Neural progenitor cell (in vitro differentiated cells): ENCODE data around the gene RGS7. TPM values are rescaled to one million over a fixed set of nuclear protein-coding genes. Genes with fewer than 3 reads are reported as not detected.
"Not testable (repeated sequence)": the region's sequence is repeated elsewhere in the genome, so short reads cannot be mapped to it uniquely, and the experiment has no call there.

Experiments
- DNase-seq: peaks from one replicate; pipeline ENCODE4 v3.0.0-alpha.2; 2016; ENCODE audit warnings: low spot score
- H2AFZ ChIP-seq: fragments of 200-600 bp; sonication (generic); replicated peaks from 2 replicates; pipeline ENCODE4 v1.6.1; 2016; ENCODE audit warnings: antibody characterized with exemption
- H3F3A ChIP-seq: fragments of 200-600 bp; sonication (generic); 2 replicates; pipeline ENCODE4 v1.6.1; 2016; ENCODE audit warnings: antibody characterized with exemption, low read depth
- H3K27ac ChIP-seq: fragments of 200-600 bp; sonication (generic); 2 replicates; pipeline ENCODE4 v1.5.1; 2016; ENCODE audit warnings: mild to moderate bottlenecking
- H3K27me3 ChIP-seq: fragments of 200-600 bp; sonication (generic); 2 replicates; pipeline ENCODE4 v1.6.1; 2016; ENCODE audit warnings: mild to moderate bottlenecking, moderate library complexity
- H3K36me3 ChIP-seq: fragments of 200-600 bp; sonication (generic); 2 replicates; pipeline ENCODE4 v1.5.1; 2016
- H3K4me1 ChIP-seq: fragments of 200-600 bp; sonication (generic); 2 replicates; pipeline ENCODE4 v1.6.1; 2016; ENCODE audit warnings: mixed run types
- H3K4me2 ChIP-seq: fragments of 200-600 bp; sonication (generic); 2 replicates; pipeline ENCODE4 v1.6.1; 2016
- H3K4me3 ChIP-seq: fragments of 200-600 bp; sonication (generic); 2 replicates; pipeline ENCODE4 v1.5.1; 2016
- H3K79me2 ChIP-seq: fragments of 200-600 bp; sonication (generic); 2 replicates; pipeline ENCODE4 v1.6.1; 2016; ENCODE audit warnings: low read depth
- H3K9ac ChIP-seq: fragments of 200-600 bp; sonication (generic); 2 replicates; pipeline ENCODE4 v1.6.1; 2016
- H3K9me3 ChIP-seq: fragments of 200-600 bp; sonication (generic); 2 replicates; pipeline ENCODE4 v1.5.1; 2016; ENCODE audit warnings: low read depth
- H4K20me1 ChIP-seq: fragments of 200-600 bp; sonication (generic); 2 replicates; pipeline ENCODE4 v1.6.1; 2016; ENCODE audit warnings: low read depth
- H3K27ac Mint-ChIP-seq: 3 replicates; pipeline ENCODE4 v1.8.0; 2021; ENCODE audit warnings: mixed read lengths
- H3K27me3 Mint-ChIP-seq: 2 replicates; pipeline ENCODE4 v1.8.0; 2022; ENCODE audit warnings: low read depth, mild to moderate bottlenecking, inconsistent platforms, moderate library complexity, mixed read lengths; ENCODE audit not compliant: insufficient read depth
- H3K36me3 Mint-ChIP-seq: 3 replicates; pipeline ENCODE4 v1.8.0; 2021; ENCODE audit warnings: mixed read lengths
- H3K4me1 Mint-ChIP-seq: 3 replicates; pipeline ENCODE4 v1.8.0; 2021; ENCODE audit warnings: mixed read lengths
- H3K4me3 Mint-ChIP-seq: 3 replicates; pipeline ENCODE4 v1.8.0; 2021; ENCODE audit warnings: mild to moderate bottlenecking, moderate library complexity, mixed read lengths
- H3K9me3 Mint-ChIP-seq: 3 replicates; pipeline ENCODE4 v1.8.0; 2020; ENCODE audit warnings: mixed read lengths
- CTCF ChIP-seq: fragments of 200-600 bp; sonication (generic); IDR thresholded peaks from 2 replicates; pipeline ENCODE4 v1.5.1; 2017; ENCODE audit warnings: antibody characterized with exemption, mild to moderate bottlenecking
- EZH2 ChIP-seq: fragments of 200-600 bp; sonication (generic); IDR thresholded peaks from 2 replicates; pipeline ENCODE4 v1.6.1; 2017; ENCODE audit warnings: antibody characterized with exemption, mild to moderate bottlenecking, moderate library complexity
- EZH2phosphoT487 ChIP-seq: fragments of 200-600 bp; sonication (generic); IDR thresholded peaks from 2 replicates; pipeline ENCODE4 v1.6.1; 2017; ENCODE audit warnings: antibody characterized with exemption
- microRNA counts: library from miRNA; unstranded; fragments of <30 nt; microRNA quantifications from one replicate; lab custom pipeline; 2016
- microRNA-seq: library from miRNA; unstranded; fragments of <30 nt; microRNA quantifications from one replicate; pipeline ENCODE4, GENCODE V29; 2016
- small RNA-seq: library from RNA; depleted of rRNA; stranded (forward); fragments of <200 nt; gene quantifications from one replicate; pipeline ENCODE3, GENCODE V24; 2015
- total RNA-seq: library from RNA; depleted of rRNA; stranded (reverse); fragments of >200 nt; gene quantifications from 2 replicates; pipeline ENCODE4 v1.2.3, GENCODE V29; 2015; ENCODE audit warnings: low replicate concordance

RGS7 gene
- total RNA-seq, 1 donor from 2014 or later: not detected

- Histone ChIP-seq H3K4me3 (no peak overlapping the region), H3K4me2 (no peak overlapping the region), H3K4me1 (no peaks in the 10 kb centered on the region), H3K9ac (no peak overlapping the region), H3K79me2 (no peaks in the 10 kb centered on the region), H3F3A (no peaks in the 10 kb centered on the region), H2AFZ (no peak overlapping the region), H3K27me3 (no peaks in the 10 kb centered on the region), H4K20me1 (no peaks in the 10 kb centered on the region), H3K9me3 (no peaks in the 10 kb centered on the region), H3K27ac (no peak overlapping the region), H3K36me3 (no peaks in the 10 kb centered on the region)
- DNase-seq: no peak
- TF ChIP-seq EZH2: no peak
- no peak for TF ChIP-seq CTCF
- no peak for TF ChIP-seq EZH2phosphoT487
- H3K4me3 Mint-ChIP-seq: no peak overlapping the region
- H3K4me1 Mint-ChIP-seq: no peaks in the 10 kb centered on the region
- H3K27me3 Mint-ChIP-seq: no peaks in the 10 kb centered on the region
- no peaks in the 10 kb centered on the region for H3K36me3 Mint-ChIP-seq
- H3K9me3 Mint-ChIP-seq: no peaks in the 10 kb centered on the region
- H3K27ac Mint-ChIP-seq: no peak overlapping the region
These were observed 619.7 kb downstream of the RGS7 start for GRCh38 chr1:240737298-240737697.

- H3K4me3 Mint-ChIP-seq: not testable (repeated sequence)
These were observed 622.3 kb downstream of the RGS7 start for GRCh38 chr1:240734705-240735104.

GRCh38 chr1:240734001-240734400 lies 623.0 kb downstream of the RGS7 start:
- no peaks in the 10 kb centered on the region for H3K9me3 Mint-ChIP-seq
- H3K9ac ChIP-seq: no peak overlapping the region
- H4K20me1 ChIP-seq: no peaks in the 10 kb centered on the region
- DNase-seq: no peak
- H2AFZ ChIP-seq: no peak overlapping the region
- no peak overlapping the region for H3K4me3 ChIP-seq
- H3K9me3 ChIP-seq: no peaks in the 10 kb centered on the region
- H3K27me3 ChIP-seq: no peaks in the 10 kb centered on the region
- H3K4me1 Mint-ChIP-seq: no peaks in the 10 kb centered on the region
- H3K4me1 ChIP-seq: no peaks in the 10 kb centered on the region
- no peaks in the 10 kb centered on the region for H3K79me2 ChIP-seq
- no peaks in the 10 kb centered on the region for H3F3A ChIP-seq
- H3K36me3 Mint-ChIP-seq: no peaks in the 10 kb centered on the region
- H3K4me3 Mint-ChIP-seq: no peak overlapping the region
- no peak for TF ChIP-seq EZH2phosphoT487
- TF ChIP-seq CTCF: no peak
- TF ChIP-seq EZH2: no peak
- peaks cover 2% of the 10 kb centered on the region for H3K27me3 Mint-ChIP-seq
- no peak overlapping the region for H3K27ac ChIP-seq
- H3K36me3 ChIP-seq: no peaks in the 10 kb centered on the region
- no peak overlapping the region for H3K4me2 ChIP-seq
- no peak overlapping the region for H3K27ac Mint-ChIP-seq

More at GRCh38 chr1:240734705-240735104, 622.3 kb downstream of the RGS7 start:
- not testable (repeated sequence) for H3K4me1 Mint-ChIP-seq, H3K27ac ChIP-seq, H3K79me2 ChIP-seq, H3K27ac Mint-ChIP-seq, DNase-seq, H3K27me3 Mint-ChIP-seq, H3K4me2 ChIP-seq, H3K4me3 ChIP-seq, H3K9me3 Mint-ChIP-seq, H3K9me3 ChIP-seq, H3K9ac ChIP-seq, H3K4me1 ChIP-seq, H3K36me3 Mint-ChIP-seq, H4K20me1 ChIP-seq, H3K27me3 ChIP-seq, H3F3A ChIP-seq, H2AFZ ChIP-seq, H3K36me3 ChIP-seq

GRCh38 chr1:240732390-240732789 lies 624.6 kb downstream of the RGS7 start:
- peak; percentile 78 for DNase-seq
- H3K9me3 ChIP-seq: no peaks in the 10 kb centered on the region
- no peaks in the 10 kb centered on the region for H3K4me1 ChIP-seq
- no peak overlapping the region for H3K9ac ChIP-seq
- Mint-ChIP-seq H3K4me3 (no peak overlapping the region), H3K36me3 (no peaks in the 10 kb centered on the region), H3K27me3 (peaks cover 2% of the 10 kb centered on the region), H3K9me3 (no peaks in the 10 kb centered on the region), H3K27ac (no peak overlapping the region), H3K4me1 (no peaks in the 10 kb centered on the region)
- no peak overlapping the region for H3K4me2 ChIP-seq
- H3K27me3 ChIP-seq: no peaks in the 10 kb centered on the region
- H3K79me2 ChIP-seq: no peaks in the 10 kb centered on the region
- no peak overlapping the region for H3K4me3 ChIP-seq
- no peak overlapping the region for H2AFZ ChIP-seq
- peak; percentile 80 for TF ChIP-seq CTCF
- no peak for TF ChIP-seq EZH2phosphoT487
- no peak for TF ChIP-seq EZH2
- H3F3A ChIP-seq: no peaks in the 10 kb centered on the region
- no peak overlapping the region for H3K27ac ChIP-seq
- no peaks in the 10 kb centered on the region for H3K36me3 ChIP-seq
- H4K20me1 ChIP-seq: no peaks in the 10 kb centered on the region

MicroRNAs encoded within 50 kb of the gene (microRNA counts, 767-probe panel; counts per million panel counts)
- 460 counts per million, percentile 90 among the panel's probes with 10 or more counts for microRNA hsa-miR-3123 (lab: Ali Mortazavi, UCI)

Small RNA genes lying within 50 kb of the gene (microRNA-seq; reads per million reads assigned to microRNA genes)
- gene MIR3123: not detected

Small RNA genes lying within 50 kb of the gene (small RNA-seq; reads per million reads assigned to genes)
- gene MIR3123: not detected

Other genes with a start within 250 kb of the RGS7 start
- 83.8 and 109 TPM in 2 replicates for gene FH, start 162.6 kb upstream of the RGS7 start, total RNA-seq
- not detected in 2 replicates for gene KMO, start 175.2 kb upstream of the RGS7 start, total RNA-seq